ENCODE measurements around the gene BIK. TPM values are rescaled to one million over a fixed set of nuclear protein-coding genes. Genes with fewer than 3 reads are reported as not detected.

Gene BIK
- total and polyA plus RNA-seq, 4 donors: 2.7 to 7.6 (median 4.6) TPM

- H3K4me1 ChIP-seq (ENCODE audit: control insufficient read depth in 5 of 5, insufficient read depth in 5 of 5, low read length in 5 of 5): peaks cover 0 to 13% (median 4%) of the 10 kb centered on the region in 5 donors
- H3K27ac ChIP-seq (ENCODE audit: low read depth in 1 of 2, low read length in 1 of 2): no peak overlapping the region
- WGBS, 2 donors: 94 to 96% methylated on average over 19 of the region's 19 CpGs
- peaks cover 0 to 2% (median 0%) of the 10 kb centered on the region in 4 donors for H3K9me3 ChIP-seq (ENCODE audit: control insufficient read depth in 4 of 4, insufficient read depth in 3 of 4, low read length in 3 of 4)
- peaks cover 0 to 56% (median 11%) of the 10 kb centered on the region in 4 donors for H3K36me3 ChIP-seq (ENCODE audit: control insufficient read depth in 4 of 4, insufficient read depth in 4 of 4, low read length in 4 of 4)
- H3K27me3 ChIP-seq (ENCODE audit: control insufficient read depth in 3 of 3, insufficient read depth in 3 of 3, low read length in 2 of 3): no peaks in the 10 kb centered on the region
- DNase-seq (no peak), ATAC-seq (ENCODE audit: insufficient read depth, low FRiP score) (no peak)
- TF ChIP-seq, protein P1, sequence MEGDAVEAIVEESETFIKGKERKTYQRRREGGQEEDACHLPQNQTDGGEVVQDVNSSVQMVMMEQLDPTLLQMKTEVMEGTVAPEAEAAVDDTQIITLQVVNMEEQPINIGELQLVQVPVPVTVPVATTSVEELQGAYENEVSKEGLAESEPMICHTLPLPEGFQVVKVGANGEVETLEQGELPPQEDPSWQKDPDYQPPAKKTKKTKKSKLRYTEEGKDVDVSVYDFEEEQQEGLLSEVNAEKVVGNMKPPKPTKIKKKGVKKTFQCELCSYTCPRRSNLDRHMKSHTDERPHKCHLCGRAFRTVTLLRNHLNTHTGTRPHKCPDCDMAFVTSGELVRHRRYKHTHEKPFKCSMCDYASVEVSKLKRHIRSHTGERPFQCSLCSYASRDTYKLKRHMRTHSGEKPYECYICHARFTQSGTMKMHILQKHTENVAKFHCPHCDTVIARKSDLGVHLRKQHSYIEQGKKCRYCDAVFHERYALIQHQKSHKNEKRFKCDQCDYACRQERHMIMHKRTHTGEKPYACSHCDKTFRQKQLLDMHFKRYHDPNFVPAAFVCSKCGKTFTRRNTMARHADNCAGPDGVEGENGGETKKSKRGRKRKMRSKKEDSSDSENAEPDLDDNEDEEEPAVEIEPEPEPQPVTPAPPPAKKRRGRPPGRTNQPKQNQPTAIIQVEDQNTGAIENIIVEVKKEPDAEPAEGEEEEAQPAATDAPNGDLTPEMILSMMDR (IDR thresholded peaks at IDR 0.05; ENCODE audit: control extremely low read depth, extremely low read depth): no peak
- no peak overlapping the region for H3K9ac ChIP-seq (ENCODE audit: insufficient read depth in 1 of 2, low read length in 2 of 2)
- H3K4me3 ChIP-seq: no peak overlapping the region
These were observed 56.5 kb downstream of the BIK start for GRCh38 chr22:43167001-43167589.

GRCh38 chr22:43168471-43169309 lies 58.1 kb downstream of the BIK start:
- no peak for DNase-seq
- peaks cover 0 to 9% (median 4%) of the 10 kb centered on the region in 5 donors for H3K4me1 ChIP-seq (ENCODE audit: control insufficient read depth in 5 of 5, insufficient read depth in 5 of 5, low read length in 5 of 5)
- TF ChIP-seq, protein P1 (IDR thresholded peaks at IDR 0.05; ENCODE audit: control extremely low read depth, extremely low read depth): no peak

GRCh38 chr22:43169310-43170130 lies 59.0 kb downstream of the BIK start:
- TF ChIP-seq, protein P1 (IDR thresholded peaks at IDR 0.05; ENCODE audit: control extremely low read depth, extremely low read depth): no peak
- WGBS, 2 donors: 94 to 96% methylated on average over 23 of the region's 23 CpGs
- Histone ChIP-seq H3K27me3 (ENCODE audit: control insufficient read depth in 3 of 3, insufficient read depth in 3 of 3, low read length in 2 of 3) (no peaks in the 10 kb centered on the region), H3K4me1 (ENCODE audit: control insufficient read depth in 5 of 5, insufficient read depth in 5 of 5, low read length in 5 of 5) (peaks cover 0 to 3% (median 0%) of the 10 kb centered on the region in 5 donors), H3K9me3 (ENCODE audit: control insufficient read depth in 4 of 4, insufficient read depth in 3 of 4, low read length in 3 of 4) (peaks cover 0 to 2% (median 0%) of the 10 kb centered on the region in 4 donors), H3K27ac (ENCODE audit: low read depth in 1 of 2, low read length in 1 of 2) (no peak overlapping the region), H3K9ac (ENCODE audit: insufficient read depth in 1 of 2, low read length in 2 of 2) (no peak overlapping the region), H3K36me3 (ENCODE audit: control insufficient read depth in 4 of 4, insufficient read depth in 4 of 4, low read length in 4 of 4) (peaks cover 0 to 62% (median 17%) of the 10 kb centered on the region in 4 donors), H3K4me3 (no peak overlapping the region)
- no peak for ATAC-seq (ENCODE audit: insufficient read depth, low FRiP score)
- DNase-seq: no peak

More at GRCh38 chr22:43168471-43169309, 58.1 kb downstream of the BIK start:
- Histone ChIP-seq H3K9ac (ENCODE audit: insufficient read depth in 1 of 2, low read length in 2 of 2) (no peak overlapping the region), H3K27me3 (ENCODE audit: control insufficient read depth in 3 of 3, insufficient read depth in 3 of 3, low read length in 2 of 3) (no peaks in the 10 kb centered on the region), H3K36me3 (ENCODE audit: control insufficient read depth in 4 of 4, insufficient read depth in 4 of 4, low read length in 4 of 4) (peaks cover 0 to 54% (median 15%) of the 10 kb centered on the region in 4 donors), H3K27ac (ENCODE audit: low read depth in 1 of 2, low read length in 1 of 2) (no peak overlapping the region), H3K9me3 (ENCODE audit: control insufficient read depth in 4 of 4, insufficient read depth in 3 of 4, low read length in 3 of 4) (peaks cover 0 to 2% (median 0%) of the 10 kb centered on the region in 4 donors), H3K4me3 (no peak overlapping the region)
- WGBS, 2 donors: 79 to 88% methylated on average over 23 to 25 of the region's 25 CpGs
- no peak for ATAC-seq (ENCODE audit: insufficient read depth, low FRiP score)
